ENCODE results near the gene OPA3. TPM values are rescaled to one million over a fixed set of nuclear protein-coding genes. Genes with fewer than 3 reads are reported as not detected.

The OPA3 gene
- total RNA-seq, 1 experiment from 2014 or later, result 11.1 TPM

GRCh38 chr19:45601115-45601514 lies 16.5 kb upstream of the OPA3 start:
- peaks cover 18% of the 10 kb centered on the region; the same call in 1 of the 2 replicates for H3K27me3 ChIP-seq (ENCODE audit: insufficient read depth, low read length)
- ChIA-PET RAD21 (ENCODE audit: low non-redundant PET in 1 of 2, low total read pairs in 2 of 2, uncharacterized antibody in 2 of 2, unreplicated experiment in 2 of 2) (no interaction called here), CTCF (interaction anchor here (0.7 kb wide), 1 partner anchor 10 kb away, joined by 3 read pairs; no protein-coding TSS in a partner anchor), POLR2A (no interaction called here)
- intact Hi-C loops (cut with micrococcal nuclease), result no loop called here
- no peaks in the 10 kb centered on the region for H3K36me3 ChIP-seq (ENCODE audit: control insufficient read depth in 1 of 2, insufficient read depth in 2 of 2, low read length in 2 of 2)
- ATAC-seq (no peak), DNase-seq (ENCODE audit: low read depth, low spot score) (no peak)
- no peak overlapping the region for H3K4me3 ChIP-seq (replicated peaks in 1 of 2; ENCODE audit: low read depth in 1 of 2, low read length in 2 of 2)
- peaks cover 0 to 3% of the 10 kb centered on the region in 2 experiments; a peak in 1 of 4 replicates for H3K4me1 ChIP-seq (ENCODE audit: control insufficient read depth in 1 of 2, insufficient read depth in 2 of 2, low read length in 2 of 2)
- no peaks in the 10 kb centered on the region for H3K9me3 ChIP-seq (ENCODE audit: control insufficient read depth in 1 of 2, insufficient read depth in 1 of 2, low read depth in 1 of 2, low read length in 2 of 2)
- no peaks in the 10 kb centered on the region for H3K9me2 ChIP-seq (ENCODE audit: insufficient read depth)
- no peak overlapping the region for H3K4me2 ChIP-seq (ENCODE audit: low read length)
- H2AFZ ChIP-seq (ENCODE audit: low read depth, low read length, poor library complexity, severe bottlenecking), result no peak overlapping the region
- H4K20me1 ChIP-seq (ENCODE audit: insufficient read depth), result no peaks in the 10 kb centered on the region
- no peak overlapping the region for H3K9ac ChIP-seq (ENCODE audit: low read length)
- no TSS peak for BruUV-seq (replicated peaks)
- H3K27ac ChIP-seq (ENCODE audit: low read depth, low read length), result no peak overlapping the region
- H3K79me2 ChIP-seq (ENCODE audit: insufficient read depth, low read length), result no peaks in the 10 kb centered on the region
- TF ChIP-seq ZFX (IDR thresholded peaks at IDR 0.05) (no peak), POLR2A (IDR thresholded peaks at IDR 0.05; ENCODE audit: borderline replicate concordance, extremely low read depth, insufficient read depth, insufficient read length) (no peak), ZNF274 (IDR thresholded peaks at IDR 0.05; ENCODE audit: low read depth, low read length) (no peak), CBX3 (IDR thresholded peaks at IDR 0.05; ENCODE audit: low read depth) (no peak), TCF7L2 (IDR thresholded peaks at IDR 0.05; ENCODE audit: borderline replicate concordance, extremely low read depth, insufficient read depth, insufficient read length) (no peak), CEBPB (IDR thresholded peaks at IDR 0.05; ENCODE audit: low read depth) (no peak), ZBTB33 (IDR thresholded peaks at IDR 0.05; ENCODE audit: extremely low read depth, insufficient replicate concordance, low read length) (no peak), ELF1 (IDR thresholded peaks at IDR 0.05; ENCODE audit: borderline replicate concordance, low read depth) (no peak), MAX (IDR thresholded peaks at IDR 0.05) (no peak), EGR1 (IDR thresholded peaks at IDR 0.05; ENCODE audit: low read depth) (no peak), POLR2AphosphoS5 (IDR thresholded peaks at IDR 0.05; ENCODE audit: low read depth, low read length) (no peak), SP1 (IDR thresholded peaks at IDR 0.05; ENCODE audit: low read depth) (no peak), JUND (IDR thresholded peaks at IDR 0.05) (no peak), SRF (IDR thresholded peaks at IDR 0.05; ENCODE audit: low read depth) (no peak)
